PC-9 (cell line): ENCODE results near the gene DLD. TPM values are rescaled to one million over a fixed set of nuclear protein-coding genes. Genes with fewer than 3 reads are reported as not detected.
A peak's percentile ranks its signal among the peaks of the same experiment; 100 is the strongest.

Source experiments
- BruUV-seq: library from RNA; stranded (reverse); fragments of 400-500 nt; replicated peaks from 2 replicates; lab custom pipeline; 2021; lab: Mats Ljungman, UMichigan
- CTCF ChIA-PET: fragments of 300-600 bp; sonication (Branson Sonifier 250); formaldehyde crosslinking; loops from one replicate; lab custom pipeline; 2022; ENCODE audit warnings: antibody characterized with exemption; lab: Charles Lee
- POLR2A ChIA-PET: fragments of 300-600 bp; sonication (Branson Sonifier 250); formaldehyde crosslinking; loops from one replicate; lab custom pipeline; 2022; ENCODE audit warnings: antibody characterized with exemption; ENCODE audit not compliant: unreplicated experiment; lab: Charles Lee
- DNase-seq, 2 experiments: peaks; one replicate each; pipeline versions ENCODE4 v3.0.0 to v3.0.0-alpha.2; 2015 to 2022; ENCODE audit warnings: mixed read lengths in 1 of 2
- H2AFZ ChIP-seq: fragments of 200-600 bp; sonication (generic); 2 replicates; pipeline ENCODE4 v1.8.1; 2017; ENCODE audit warnings: antibody characterized with exemption
- H3F3A ChIP-seq: fragments of 200-600 bp; sonication (generic); 2 replicates; pipeline ENCODE4 v1.8.1; 2017; ENCODE audit warnings: antibody characterized with exemption, mild to moderate bottlenecking, low read depth; ENCODE audit not compliant: insufficient read depth
- H3K27ac ChIP-seq: fragments of 200-600 bp; sonication (generic); 2 replicates; pipeline ENCODE4 v1.6.1; 2016; ENCODE audit warnings: mixed run types
- H3K27me3 ChIP-seq: fragments of 200-600 bp; sonication (generic); 2 replicates; pipeline ENCODE4 v1.6.1; 2016; ENCODE audit warnings: low read depth, mixed run types; ENCODE audit not compliant: insufficient read depth
- H3K36me3 ChIP-seq: fragments of 200-600 bp; sonication (generic); 2 replicates; pipeline ENCODE4 v1.6.1; 2016; ENCODE audit warnings: low read depth, mixed run types
- H3K4me1 ChIP-seq: fragments of 200-600 bp; sonication (generic); replicated peaks from 2 replicates; pipeline ENCODE4 v1.6.1; 2016; ENCODE audit warnings: mixed run types; ENCODE audit not compliant: insufficient read depth
- H3K4me2 ChIP-seq: fragments of 200-600 bp; sonication (generic); 2 replicates; pipeline ENCODE4 v1.6.1; 2017; ENCODE audit warnings: mixed run types
- H3K4me3 ChIP-seq: fragments of 200-600 bp; sonication (generic); 2 replicates; pipeline ENCODE4 v1.6.1; 2016; ENCODE audit warnings: mixed run types
- H3K79me2 ChIP-seq: fragments of 200-600 bp; sonication (generic); 2 replicates; pipeline ENCODE4 v1.6.1; 2017; ENCODE audit warnings: low read depth, mixed run types
- H3K9me2 ChIP-seq: fragments of 200-600 bp; sonication (generic); 2 replicates; pipeline ENCODE4 v1.8.1; 2017; ENCODE audit warnings: mild to moderate bottlenecking; ENCODE audit not compliant: insufficient read depth
- H3K9me3 ChIP-seq: fragments of 200-600 bp; sonication (generic); 2 replicates; pipeline ENCODE4 v1.8.1; 2016; ENCODE audit warnings: low read depth; ENCODE audit not compliant: insufficient read depth
- H4K20me1 ChIP-seq: fragments of 200-600 bp; sonication (generic); 2 replicates; pipeline ENCODE4 v1.8.1; 2017; ENCODE audit not compliant: insufficient read depth
- CTCF ChIP-seq: fragments of 200-600 bp; sonication (generic); conservative IDR thresholded peaks from 2 replicates; pipeline ENCODE4 v1.6.1; 2017; ENCODE audit warnings: mixed run types, antibody characterized with exemption, mild to moderate bottlenecking, moderate library complexity
- EZH2 ChIP-seq: fragments of 200-600 bp; sonication (generic); IDR thresholded peaks from 2 replicates; pipeline ENCODE4 v1.8.0; 2017; ENCODE audit warnings: antibody characterized with exemption, low read depth
- intact Hi-C: fragments of 100-400 bp; cut with micrococcal nuclease; formaldehyde crosslinking; loops from one replicate; pipeline ENCODE4 v1.10.0; 2022; ENCODE audit not compliant: unreplicated experiment
- total RNA-seq: library from RNA; stranded (reverse); gene quantifications from 2 replicates; pipeline ENCODE4 v1.2.3, GENCODE V29; 2021

DLD gene
- total RNA-seq, 1 experiment from 2014 or later: 157 TPM

- Histone ChIP-seq H3F3A (peaks cover 71% of the 10 kb centered on the region), H3K27ac (peak overlapping the region; percentile 86), H3K4me1 (peaks cover 83% of the 10 kb centered on the region), H4K20me1 (no peaks in the 10 kb centered on the region), H3K27me3 (no peaks in the 10 kb centered on the region), H3K4me3 (no peak overlapping the region), H3K9me3 (no peaks in the 10 kb centered on the region), H3K9me2 (no peaks in the 10 kb centered on the region), H3K4me2 (peak overlapping the region; percentile 58), H3K36me3 (peaks cover 45% of the 10 kb centered on the region), H2AFZ (no peak overlapping the region), H3K79me2 (peaks cover 19% of the 10 kb centered on the region; the same call in 1 of the 2 replicates)
- CTCF ChIA-PET: interaction anchor here (0.6 kb wide), 1 partner anchor 350 kb away, joined by 3 read pairs; no protein-coding TSS in a partner anchor
- DNase-seq: no peak
- POLR2A ChIA-PET: interaction anchor here (0.6 to 0.7 kb wide), 5 partner anchors 26 to 354 kb away, joined by 4 to 15 read pairs (median 4); no protein-coding TSS in a partner anchor
- intact Hi-C loops: loop anchor here (1.0 to 10.0 kb wide), 2 partner anchors 197 to 575 kb away; partner anchors contain the start of gene PNPLA8
- no peak for TF ChIP-seq EZH2
- no peak for TF ChIP-seq CTCF
- no TSS peak for BruUV-seq
Observed at GRCh38 chr7:107949443-107949935, 58.5 kb downstream of the DLD start.

GRCh38 chr7:107951172-107951787, 60.3 kb downstream of the DLD start:
- POLR2A ChIA-PET: no interaction called here
- peaks cover 35% of the 10 kb centered on the region for H3K36me3 ChIP-seq
- H3F3A ChIP-seq: peaks cover 77% of the 10 kb centered on the region
- H3K27me3 ChIP-seq: no peaks in the 10 kb centered on the region
- peak overlapping the region; percentile 86 for H3K27ac ChIP-seq
- no TSS peak for BruUV-seq
- intact Hi-C loops: no loop called here
- H3K79me2 ChIP-seq: peaks cover 19% of the 10 kb centered on the region; the same call in 1 of the 2 replicates
- H2AFZ ChIP-seq: no peak overlapping the region
- peaks cover 85% of the 10 kb centered on the region for H3K4me1 ChIP-seq
- no peaks in the 10 kb centered on the region for H3K9me2 ChIP-seq
- DNase-seq: peak in 1 of 2 experiments; percentile 70
- H4K20me1 ChIP-seq: no peaks in the 10 kb centered on the region
- H3K4me3 ChIP-seq: peak overlapping the region; percentile 20; the same call in 1 of the 2 replicates
- H3K9me3 ChIP-seq: no peaks in the 10 kb centered on the region
- TF ChIP-seq CTCF (no peak), EZH2 (no peak)
- H3K4me2 ChIP-seq: peak overlapping the region; percentile 58
- CTCF ChIA-PET: interaction anchor here (0.5 to 0.6 kb wide), 3 partner anchors 75 to 781 kb away, joined by 3 to 20 read pairs (median 5); no protein-coding TSS in a partner anchor

- peak overlapping the region; percentile 20; the same call in 1 of the 2 replicates for H3K4me3 ChIP-seq
Observed at GRCh38 chr7:107951896-107952295, 60.9 kb downstream of the DLD start.

More at GRCh38 chr7:107951896-107952295, 60.9 kb downstream of the DLD start:
- H3K9me3 ChIP-seq: no peaks in the 10 kb centered on the region
- peaks cover 77% of the 10 kb centered on the region for H3F3A ChIP-seq
- peaks cover 79% of the 10 kb centered on the region for H3K4me1 ChIP-seq
- H3K9me2 ChIP-seq: no peaks in the 10 kb centered on the region
- no peak for TF ChIP-seq CTCF
- no peak for TF ChIP-seq EZH2
- H2AFZ ChIP-seq: no peak overlapping the region
- peak overlapping the region; percentile 86 for H3K27ac ChIP-seq
- ChIA-PET POLR2A (interaction anchor here (0.6 kb wide), 1 partner anchor 379 kb away, joined by 5 read pairs; no protein-coding TSS in a partner anchor), CTCF (interaction anchor here (0.5 to 0.6 kb wide), 2 partner anchors 76 to 782 kb away, joined by 5 to 20 read pairs; no protein-coding TSS in a partner anchor)
- H3K27me3 ChIP-seq: no peaks in the 10 kb centered on the region
- intact Hi-C loops: loop anchor here (1.0 to 2.0 kb wide), 2 partner anchors 43 to 73 kb away; no protein-coding TSS in a partner anchor
- H3K36me3 ChIP-seq: peaks cover 29% of the 10 kb centered on the region
- BruUV-seq: no TSS peak
- peak overlapping the region; percentile 58 for H3K4me2 ChIP-seq
- peak; percentile 86 for DNase-seq
- peaks cover 18% of the 10 kb centered on the region; the same call in 1 of the 2 replicates for H3K79me2 ChIP-seq
- H4K20me1 ChIP-seq: no peaks in the 10 kb centered on the region
